Heart left ventricle (tissue), 16 donors: ENCODE data around the gene TBC1D4. TPM values are rescaled to one million over a fixed set of nuclear protein-coding genes. Genes with fewer than 3 reads are reported as not detected.
A peak's percentile ranks its signal among the peaks of the same experiment; 100 is the strongest.

Experiments used
- ATAC-seq, 4 donors: fragments of 200-7000 bp; cut with Tn5 transposase; one replicate each; pipeline ENCODE4 v1.9.1; 2020 to 2022; ENCODE audit warnings: moderate library complexity in 4 of 4, mild to moderate bottlenecking in 3 of 4, moderate number of reproducible peaks in 1 of 4
- DNase-seq, 5 donors: peaks; one replicate each; pipeline ENCODE4 v3.0.0-alpha.2; 2020
- H3K27ac ChIP-seq, 12 donors: fragments of 200-600 bp; sonication (generic) in 4 of 12; one replicate each; pipeline versions ENCODE4 v1.5.0 to v1.8.0; 2016 to 2022; ENCODE audit warnings: mild to moderate bottlenecking in 2 of 12
- H3K27me3 ChIP-seq, 9 donors: fragments of 200-600 bp; sonication (generic) in 2 of 9; one replicate each; pipeline versions ENCODE4 v1.5.1 to v1.8.0; 2016 to 2022; ENCODE audit warnings: mild to moderate bottlenecking in 3 of 9
- H3K36me3 ChIP-seq, 9 donors: fragments of 200-600 bp; sonication (generic) in 2 of 9; one replicate each; pipeline versions ENCODE4 v1.5.0 to v1.8.0; 2018 to 2022; ENCODE audit warnings: mild to moderate bottlenecking in 2 of 9
- H3K4me1 ChIP-seq, 12 donors: fragments of 200-600 bp; sonication (generic) in 4 of 12; one replicate each; pipeline versions ENCODE4 v1.5.0 to v1.8.0; 2016 to 2022; ENCODE audit warnings: mild to moderate bottlenecking in 3 of 12
- H3K4me3 ChIP-seq, 12 donors: fragments of 200-600 bp; sonication (generic) in 4 of 12; one replicate each; pipeline versions ENCODE4 v1.5.0 to v1.8.0; 2017 to 2022; ENCODE audit warnings: mild to moderate bottlenecking in 9 of 12, moderate library complexity in 4 of 12
- H3K9me3 ChIP-seq, 12 donors: fragments of 200-600 bp; sonication (generic) in 4 of 12; one replicate each; pipeline versions ENCODE4 v1.5.0 to v1.8.0; 2016 to 2022; ENCODE audit warnings: mild to moderate bottlenecking in 1 of 12
- POLR2A ChIP-seq, 2 donors: fragments of 450-650 bp; IDR thresholded peaks; one replicate each; pipeline ENCODE4 v1.6.1; 2017; ENCODE audit warnings: antibody characterized with exemption in 2 of 2, mild to moderate bottlenecking in 2 of 2, moderate library complexity in 2 of 2
- WGBS, 4 donors: extraction: QIAGEN DNeasy Blood & Tissue Kit in 2 of 4; methylation state at CpG; one replicate each; pipeline versions ENCODE4 v1.1.5 to v1.1.7; 2013 to 2018; 5-methylcytosine and 5-hydroxymethylcytosine counted together
- intact Hi-C, 10 donors: fragments of 100-400 bp; cut with DNase I; formaldehyde crosslinking; loops; one replicate each; pipeline versions ENCODE4 v1.11.1 to v1.14.2; 2022
- polyA plus RNA-seq, 2 donors: library from polyadenylated mRNA; stranded (reverse); fragments of 200-250 nt; gene quantifications; one replicate each; pipeline ENCODE4 v1.2.3, GENCODE V29; 2013
- total RNA-seq, 9 donors: library from RNA; depleted of rRNA in 2 of 9; stranded (reverse); fragments of >200 nt in 2 of 9; fragmentation: NEBNext Ultra II Directional in 3 of 9; extraction: Animal tissue kit (Norgen Biotek cat#: 25700) in 3 of 9; gene quantifications; one replicate each; pipeline versions ENCODE4 v1.1.0 to v1.2.4, GENCODE V29; 2016 to 2023
- TF ChIP-seq, protein P1 (sequence below), 12 donors: fragments of 200-600 bp; sonication (generic) in 4 of 12; IDR thresholded peaks; one replicate each; pipeline versions ENCODE4 v1.5.0 to v1.8.0; 2018 to 2022; ENCODE audit warnings: antibody characterized with exemption in 12 of 12, mild to moderate bottlenecking in 5 of 12
- donor health status: ischemic (EF 13 %, LVEDD 7.1; RV severe dilation, severe dysfunction).
- donor health status: healthy with polysubstance abuse.
- donor health status: DM: no; HTN: yes; CAD: no.
- donor health status: DM: no; HTN: no; CAD: no.
- donor health status: ischemic (EF 25% LVEDD 6.9; RV normal size, moderate dysfunction).
- donor health status: ischemic (EF 25% LVEDD 5.7; RV mildly dilated, moderate dysfunction).
- donor health status: healthy.
- donor health status: DM: yes; HTN: yes; CAD: no.
- donor health status: ischemic (EF 35%, LVEDD 5.7; RV mildly dilated, moderate dysfunction).
- donor health status: nonischemic (EF 11% LVEDD 7.7; RV severe dilation, severe dysfunction).
- donor health status: DM: yes; HTN: yes; CAD: no.
- donor health status: PGD.
- donor health status: ischemic (EF 29% LVEDD 5.4; RV normal size, mild dysfunction).
- donor health status: nonischemic (EF 23%, LVEDD 6.1; RV moderate dilation, normal function).

Gene TBC1D4
- total and polyA plus RNA-seq, 11 donors = 26.8 to 158 (median 81.6) TPM

DNA sequence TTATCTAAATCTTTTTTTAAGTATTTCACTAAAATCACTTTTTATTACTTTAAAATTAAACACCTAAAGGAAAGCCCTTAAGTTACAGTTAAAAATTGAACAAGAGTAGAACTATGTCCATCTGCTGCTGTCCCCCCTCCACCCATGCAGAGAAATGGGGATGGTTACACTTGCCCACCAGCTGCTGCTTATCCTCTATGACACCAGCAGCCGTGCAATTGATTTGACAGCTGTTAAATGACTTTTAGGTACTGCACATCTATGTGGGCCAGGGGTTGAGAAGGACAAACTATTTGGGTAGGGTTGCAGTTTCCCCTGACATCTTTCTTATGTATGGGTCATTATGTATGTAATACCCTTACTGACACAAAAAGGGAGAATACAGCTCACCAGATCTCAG is 77.2 kb downstream of the TBC1D4 start:
- Histone ChIP-seq H3K36me3 (no peaks in the 10 kb centered on the region), H3K4me1 (peaks cover 0 to 53% (median 24%) of the 10 kb centered on the region in 12 donors), H3K9me3 (peaks cover 0 to 2% (median 0%) of the 10 kb centered on the region in 12 donors), H3K27ac (peak overlapping the region in 10 of 12 donors; percentile 23 to 89 (median 58)), H3K4me3 (no peak overlapping the region), H3K27me3 (no peaks in the 10 kb centered on the region)
- TF ChIP-seq POLR2A (IDR thresholded peaks at IDR 0.05) = no peak
- TF ChIP-seq, protein P1, sequence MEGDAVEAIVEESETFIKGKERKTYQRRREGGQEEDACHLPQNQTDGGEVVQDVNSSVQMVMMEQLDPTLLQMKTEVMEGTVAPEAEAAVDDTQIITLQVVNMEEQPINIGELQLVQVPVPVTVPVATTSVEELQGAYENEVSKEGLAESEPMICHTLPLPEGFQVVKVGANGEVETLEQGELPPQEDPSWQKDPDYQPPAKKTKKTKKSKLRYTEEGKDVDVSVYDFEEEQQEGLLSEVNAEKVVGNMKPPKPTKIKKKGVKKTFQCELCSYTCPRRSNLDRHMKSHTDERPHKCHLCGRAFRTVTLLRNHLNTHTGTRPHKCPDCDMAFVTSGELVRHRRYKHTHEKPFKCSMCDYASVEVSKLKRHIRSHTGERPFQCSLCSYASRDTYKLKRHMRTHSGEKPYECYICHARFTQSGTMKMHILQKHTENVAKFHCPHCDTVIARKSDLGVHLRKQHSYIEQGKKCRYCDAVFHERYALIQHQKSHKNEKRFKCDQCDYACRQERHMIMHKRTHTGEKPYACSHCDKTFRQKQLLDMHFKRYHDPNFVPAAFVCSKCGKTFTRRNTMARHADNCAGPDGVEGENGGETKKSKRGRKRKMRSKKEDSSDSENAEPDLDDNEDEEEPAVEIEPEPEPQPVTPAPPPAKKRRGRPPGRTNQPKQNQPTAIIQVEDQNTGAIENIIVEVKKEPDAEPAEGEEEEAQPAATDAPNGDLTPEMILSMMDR (IDR thresholded peaks at IDR 0.05) = no peak
- DNase-seq (no peak), ATAC-seq (no peak)
- 24 to 41% (median 25%) methylated on average over 1 of the region's 1 CpG for WGBS, 4 donors
- intact Hi-C loops = loop anchor here in 3 of 10 donors (5.0 kb wide), 4 partner anchors 38 to 78 kb away; partner anchors contain the start of gene TBC1D4 (in 1 of the 3)

DNA sequence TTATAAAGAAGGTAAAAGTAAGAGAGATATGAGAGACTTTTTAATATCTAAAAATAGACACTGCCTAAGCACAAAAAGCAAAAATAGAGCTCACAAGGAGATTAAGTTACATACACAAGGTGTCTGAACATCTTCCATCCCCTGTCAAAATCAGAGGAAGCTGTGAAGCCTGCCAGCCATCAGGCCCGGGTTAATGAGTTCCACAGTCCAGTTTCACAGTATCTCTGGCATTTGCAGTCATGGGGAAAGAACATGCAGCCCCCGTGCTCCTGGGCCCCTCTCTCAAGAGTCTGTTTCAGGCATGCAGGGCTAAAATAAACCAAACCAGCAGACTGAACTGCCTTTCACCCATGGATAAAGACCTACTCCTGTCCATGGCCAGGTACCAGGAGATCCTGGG is 79.2 kb downstream of the TBC1D4 start:
- peaks cover 0 to 15% (median 0%) of the 10 kb centered on the region in 12 donors for H3K9me3 ChIP-seq
- intact Hi-C loops = no loop called here
- peak overlapping the region in 6 of 12 donors; percentile 1 to 18 (median 12) for H3K4me3 ChIP-seq
- H3K27me3 ChIP-seq = no peaks in the 10 kb centered on the region
- peak; percentile 86 to 93 (median 88) for ATAC-seq
- DNase-seq = peak; percentile 63 to 83 (median 72)
- peak overlapping the region; percentile 11 to 89 (median 54) for H3K27ac ChIP-seq
- WGBS, 4 donors = 12 to 18% (median 14%) methylated on average over 2 of the region's 2 CpGs
- no peaks in the 10 kb centered on the region for H3K36me3 ChIP-seq
- TF ChIP-seq, protein P1 (IDR thresholded peaks at IDR 0.05) = no peak
- TF ChIP-seq POLR2A (IDR thresholded peaks at IDR 0.05) = no peak
- peaks cover 0 to 55% (median 24%) of the 10 kb centered on the region in 12 donors for H3K4me1 ChIP-seq

DNA sequence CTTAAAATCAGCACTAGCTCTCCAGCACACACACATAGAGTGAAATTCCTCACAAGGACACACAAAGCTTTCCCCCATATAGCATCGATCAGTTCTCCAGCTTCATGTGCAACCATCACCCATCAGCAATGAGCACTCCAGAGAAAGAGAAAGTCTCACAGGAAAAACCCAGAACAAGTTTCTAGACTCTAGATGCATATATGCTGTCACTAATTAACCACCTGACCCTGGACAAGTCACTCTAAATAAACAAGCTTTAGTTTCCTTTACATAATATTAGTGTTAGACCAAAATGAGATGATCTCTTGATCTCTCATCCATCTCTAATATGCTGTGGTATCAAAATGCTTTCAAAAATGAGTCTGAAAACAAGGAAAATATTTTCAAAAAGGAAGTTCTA is 81.2 kb downstream of the TBC1D4 start:
- peaks cover 0 to 55% (median 14%) of the 10 kb centered on the region in 12 donors for H3K4me1 ChIP-seq
- peak overlapping the region in 10 of 12 donors; percentile 32 to 89 (median 65) for H3K27ac ChIP-seq
- WGBS, 4 donors = 47 to 84% (median 68%) methylated on average over 1 of the region's 1 CpG
- intact Hi-C loops = no loop called here
- DNase-seq (no peak), ATAC-seq (no peak)
- TF ChIP-seq POLR2A (IDR thresholded peaks at IDR 0.05) = no peak
- TF ChIP-seq, protein P1 (IDR thresholded peaks at IDR 0.05) = no peak
- H3K9me3 ChIP-seq = peaks cover 0 to 22% (median 0%) of the 10 kb centered on the region in 12 donors
- H3K36me3 ChIP-seq = no peaks in the 10 kb centered on the region
- no peaks in the 10 kb centered on the region for H3K27me3 ChIP-seq
- H3K4me3 ChIP-seq = no peak overlapping the region

DNA sequence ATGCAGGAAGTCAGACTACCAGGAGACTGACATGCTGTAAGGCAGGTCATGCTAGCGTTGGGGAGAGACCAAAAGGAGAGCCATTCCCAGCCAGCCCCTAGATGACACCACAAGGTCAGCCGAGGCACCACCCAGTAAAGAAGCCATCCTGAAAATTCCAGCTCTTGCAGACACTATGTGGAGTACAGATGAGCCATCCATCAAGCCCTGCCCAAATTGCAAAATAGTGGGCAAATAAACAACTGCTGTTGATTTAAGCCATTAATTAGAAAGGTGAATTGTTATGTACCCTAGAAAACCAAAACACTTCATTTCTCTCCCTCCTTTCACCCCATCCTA is 82.1 kb downstream of the TBC1D4 start:
- Histone ChIP-seq H3K36me3 (no peaks in the 10 kb centered on the region), H3K27ac (peak overlapping the region in 7 of 12 donors; percentile 5 to 63 (median 16)), H3K9me3 (peaks cover 0 to 22% (median 0%) of the 10 kb centered on the region in 12 donors), H3K27me3 (no peaks in the 10 kb centered on the region), H3K4me3 (no peak overlapping the region), H3K4me1 (peaks cover 0 to 58% (median 11%) of the 10 kb centered on the region in 12 donors)
- ATAC-seq (peak in 1 of 4 donors; percentile 6), DNase-seq (no peak)
- WGBS, 4 donors = 76 to 90% (median 78%) methylated on average over 2 of the region's 2 CpGs
- TF ChIP-seq, protein P1 (IDR thresholded peaks at IDR 0.05) = no peak
- no peak for TF ChIP-seq POLR2A (IDR thresholded peaks at IDR 0.05)
- intact Hi-C loops = no loop called here
